Calu3 (cell line): ENCODE results near the gene UBE2L5. TPM values are rescaled to one million over a fixed set of nuclear protein-coding genes. Genes with fewer than 3 reads are reported as not detected.
"Not testable (repeated sequence)": the region's sequence is repeated elsewhere in the genome, so short reads cannot be mapped to it uniquely, and the experiment has no call there.

Source experiments
- BruUV-seq: library from RNA; stranded (reverse); fragments of 400-500 nt; replicated peaks from 2 replicates; lab custom pipeline; 2021; lab: Mats Ljungman, UMichigan
- CTCF ChIA-PET: fragments of 300-600 bp; sonication (Branson Sonifier 250); formaldehyde crosslinking; loops from one replicate; lab custom pipeline; 2022; ENCODE audit warnings: antibody characterized with exemption; lab: Charles Lee
- DNase-seq: peaks from one replicate; pipeline ENCODE4 v3.0.0; 2022
- H3K27ac Mint-ChIP-seq: one replicate; pipeline ENCODE4 v1.8.0; 2022; ENCODE audit warnings: mixed read lengths; ENCODE audit not compliant: unreplicated experiment
- H3K27me3 Mint-ChIP-seq: one replicate; pipeline ENCODE4 v1.8.0; 2022; ENCODE audit warnings: mixed read lengths; ENCODE audit not compliant: unreplicated experiment
- H3K36me3 Mint-ChIP-seq: one replicate; pipeline ENCODE4 v1.8.0; 2022; ENCODE audit warnings: mild to moderate bottlenecking, moderate library complexity, mixed read lengths; ENCODE audit not compliant: insufficient read depth, unreplicated experiment
- H3K4me1 Mint-ChIP-seq: one replicate; pipeline ENCODE4 v1.8.0; 2022; ENCODE audit warnings: mild to moderate bottlenecking, low read depth, mixed read lengths; ENCODE audit not compliant: unreplicated experiment
- H3K4me3 Mint-ChIP-seq: one replicate; pipeline ENCODE4 v1.8.0; 2022; ENCODE audit warnings: mild to moderate bottlenecking, low read depth, moderate library complexity, mixed read lengths; ENCODE audit not compliant: unreplicated experiment
- H3K9me3 Mint-ChIP-seq: one replicate; pipeline ENCODE4 v1.8.0; 2022; ENCODE audit warnings: low read depth, mixed read lengths; ENCODE audit not compliant: unreplicated experiment
- CTCF ChIP-seq: fragments of 200-600 bp; IDR thresholded peaks from one replicate; pipeline ENCODE4 v1.8.0; 2022; ENCODE audit warnings: antibody characterized with exemption; ENCODE audit not compliant: unreplicated experiment
- intact Hi-C: fragments of 100-400 bp; cut with micrococcal nuclease; formaldehyde crosslinking; loops from one replicate; pipeline ENCODE4 v1.10.0; 2022; ENCODE audit not compliant: unreplicated experiment
- total RNA-seq: library from RNA; stranded (reverse); gene quantifications from 2 replicates; pipeline ENCODE4 v1.2.3, GENCODE V29; 2022

The UBE2L5 gene
- total RNA-seq, 1 experiment from 2014 or later: not detected

GRCh38 chr13:30446126-30446500 lies 23.8 kb downstream of the UBE2L5 start:
- intact Hi-C loops: no loop called here
- no peak for TF ChIP-seq CTCF
- Mint-ChIP-seq H3K27ac (peak overlapping the region; percentile 68), H3K36me3 (no peaks in the 10 kb centered on the region), H3K4me3 (peak overlapping the region; percentile 65), H3K4me1 (peaks cover 4% of the 10 kb centered on the region), H3K27me3 (no peaks in the 10 kb centered on the region), H3K9me3 (no peaks in the 10 kb centered on the region)
- no TSS peak for BruUV-seq
- no peak for DNase-seq
- CTCF ChIA-PET: no interaction called here

GRCh38 chr13:30448441-30448840 lies 26.1 kb downstream of the UBE2L5 start:
- Mint-ChIP-seq H3K27ac (no peak overlapping the region), H3K27me3 (no peaks in the 10 kb centered on the region), H3K4me1 (no peaks in the 10 kb centered on the region), H3K9me3 (no peaks in the 10 kb centered on the region), H3K4me3 (no peak overlapping the region), H3K36me3 (no peaks in the 10 kb centered on the region)
- DNase-seq: no peak
- intact Hi-C loops: no loop called here
- no TSS peak for BruUV-seq
- no peak for TF ChIP-seq CTCF
- CTCF ChIA-PET: no interaction called here

GRCh38 chr13:30450066-30450465 lies 27.8 kb downstream of the UBE2L5 start:
- Mint-ChIP-seq H3K27ac (no peak overlapping the region), H3K36me3 (no peaks in the 10 kb centered on the region), H3K9me3 (no peaks in the 10 kb centered on the region), H3K4me3 (no peak overlapping the region), H3K4me1 (no peaks in the 10 kb centered on the region), H3K27me3 (no peaks in the 10 kb centered on the region)
- DNase-seq: no peak
- BruUV-seq: no TSS peak
- no peak for TF ChIP-seq CTCF
- CTCF ChIA-PET: no interaction called here
- intact Hi-C loops: no loop called here

GRCh38 chr13:30451476-30451875 lies 29.2 kb downstream of the UBE2L5 start:
- H3K36me3 Mint-ChIP-seq, H3K27ac Mint-ChIP-seq, H3K9me3 Mint-ChIP-seq, CTCF ChIA-PET, BruUV-seq, H3K4me3 Mint-ChIP-seq, intact Hi-C loops, H3K4me1 Mint-ChIP-seq, H3K27me3 Mint-ChIP-seq, DNase-seq: not testable (repeated sequence)

GRCh38 chr13:30453727-30454126 lies 31.4 kb downstream of the UBE2L5 start:
- Mint-ChIP-seq H3K27ac (no peak overlapping the region), H3K36me3 (peaks cover under 1% of the 10 kb centered on the region), H3K4me3 (no peak overlapping the region), H3K9me3 (no peaks in the 10 kb centered on the region), H3K4me1 (no peaks in the 10 kb centered on the region), H3K27me3 (no peaks in the 10 kb centered on the region)
- no peak for DNase-seq
- BruUV-seq: no TSS peak
- TF ChIP-seq CTCF: no peak
- CTCF ChIA-PET: interaction anchor here (0.7 kb wide), 1 partner anchor 312 kb away, joined by 7 read pairs; no protein-coding TSS in a partner anchor
- intact Hi-C loops: no loop called here
